Epithelial cell of prostate (primary cell): ENCODE results near the gene DENND6A.
"Not testable (repeated sequence)": the region's sequence is repeated elsewhere in the genome, so short reads cannot be mapped to it uniquely, and the experiment has no call there.

Experiments
- DNase-seq: peaks from one replicate; pipeline ENCODE4 v3.0.0-alpha.2; 2011; ENCODE audit warnings: low read depth, low spot score
- H3K27ac ChIP-seq: fragments of 450-650 bp; 2 replicates; pipeline ENCODE4 v1.5.1; 2017; ENCODE audit warnings: mild to moderate bottlenecking

Gene DENND6A, protein sequence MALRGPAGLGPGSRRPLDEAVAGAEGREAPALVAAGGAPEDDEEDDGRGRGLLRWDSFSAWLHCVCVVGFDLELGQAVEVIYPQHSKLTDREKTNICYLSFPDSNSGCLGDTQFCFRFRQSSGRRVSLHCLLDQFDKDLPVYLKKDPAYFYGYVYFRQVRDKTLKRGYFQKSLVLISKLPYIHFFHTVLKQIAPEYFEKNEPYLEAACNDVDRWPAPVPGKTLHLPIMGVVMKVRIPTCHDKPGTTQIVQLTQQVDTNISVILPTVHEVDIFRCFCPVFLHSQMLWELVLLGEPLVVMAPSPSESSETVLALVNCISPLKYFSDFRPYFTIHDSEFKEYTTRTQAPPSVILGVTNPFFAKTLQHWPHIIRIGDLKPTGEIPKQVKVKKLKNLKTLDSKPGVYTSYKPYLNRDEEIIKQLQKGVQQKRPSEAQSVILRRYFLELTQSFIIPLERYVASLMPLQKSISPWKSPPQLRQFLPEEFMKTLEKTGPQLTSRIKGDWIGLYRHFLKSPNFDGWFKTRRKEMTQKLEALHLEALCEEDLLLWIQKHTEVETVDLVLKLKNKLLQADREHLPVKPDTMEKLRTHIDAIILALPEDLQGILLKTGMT

DNA sequence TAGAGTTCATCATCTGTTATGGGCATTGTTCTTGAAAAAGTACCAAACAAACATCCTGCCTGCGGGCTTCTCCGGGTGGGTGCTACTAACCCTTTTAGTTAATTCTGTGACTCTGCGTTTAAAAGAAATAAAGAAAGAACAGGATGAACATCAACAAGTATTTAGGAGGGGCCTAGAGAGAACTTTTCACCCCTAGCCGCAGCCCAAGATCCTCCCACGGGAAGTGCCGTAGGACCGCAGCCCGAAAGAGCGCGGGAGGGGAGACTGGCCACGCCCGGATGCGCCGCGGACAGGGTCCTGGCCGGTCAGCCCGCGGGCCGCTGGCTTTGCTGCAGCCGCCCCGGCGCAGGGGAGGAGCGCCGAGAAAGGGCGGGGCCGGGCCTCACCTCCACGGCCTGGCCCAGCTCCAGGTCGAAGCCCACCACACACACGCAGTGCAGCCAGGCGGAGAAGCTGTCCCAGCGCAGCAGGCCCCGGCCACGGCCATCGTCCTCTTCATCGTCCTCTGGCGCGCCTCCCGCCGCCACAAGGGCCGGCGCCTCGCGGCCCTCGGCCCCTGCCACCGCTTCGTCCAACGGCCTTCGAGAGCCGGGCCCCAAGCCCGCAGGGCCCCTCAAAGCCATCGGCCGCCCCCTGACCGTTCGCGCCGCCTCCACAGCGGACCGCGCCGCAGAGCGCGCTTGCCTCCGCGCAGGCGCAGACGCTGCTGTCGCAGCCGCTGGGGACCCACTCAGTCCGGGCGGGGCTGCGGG is at the start of gene DENND6A:
DENND6A (minus strand) TSS at position 682 of the 752 bp plus-strand sequence; CDS start at position 623, 59 bp downstream.
- H3K27ac ChIP-seq = peak within 1 kb of the TSS; percentile 94
- DNase-seq = peak; percentile 27

DNA sequence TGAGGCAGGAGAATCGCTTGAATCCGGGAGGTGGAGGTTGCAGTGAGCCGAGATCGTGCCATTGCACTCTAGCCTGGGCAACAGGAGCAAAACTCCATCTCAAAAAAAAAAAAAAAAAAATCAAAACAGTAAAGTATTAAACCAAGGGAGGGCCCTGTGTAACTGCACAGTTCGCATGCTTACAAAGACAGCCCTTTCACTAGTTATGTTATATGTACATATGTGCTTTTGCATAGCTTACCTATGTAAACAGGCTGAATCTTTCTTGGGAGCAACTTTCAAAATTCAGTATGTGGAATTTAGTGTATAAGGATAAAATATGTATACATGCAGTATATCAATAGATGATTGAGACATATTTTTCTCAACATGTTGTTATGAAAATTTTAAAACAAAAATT is 47.1 kb upstream of the DENND6A start:
- H3K27ac ChIP-seq = no peak overlapping the region
- no peak for DNase-seq

DNA sequence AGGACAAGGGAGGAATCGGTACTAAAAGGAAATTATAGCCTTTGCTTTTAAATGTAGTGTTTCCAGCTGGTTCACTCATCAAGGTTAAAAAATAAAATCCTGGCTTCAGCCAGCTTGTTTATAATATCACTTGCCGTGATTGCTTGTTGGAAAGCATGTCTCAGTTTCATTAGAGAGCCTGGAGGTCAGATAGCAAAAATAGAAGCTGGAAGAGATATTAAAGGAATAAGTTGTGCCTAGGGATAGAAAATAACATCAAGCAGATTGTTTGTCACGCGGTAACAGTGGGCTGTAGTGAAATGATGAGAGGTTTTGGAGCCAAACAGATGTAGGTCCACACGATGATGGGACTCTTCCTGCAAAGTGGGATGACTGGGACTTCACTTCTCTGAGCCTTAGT is 45.5 kb upstream of the DENND6A start:
- no peak overlapping the region for H3K27ac ChIP-seq
- DNase-seq = no peak

DNA sequence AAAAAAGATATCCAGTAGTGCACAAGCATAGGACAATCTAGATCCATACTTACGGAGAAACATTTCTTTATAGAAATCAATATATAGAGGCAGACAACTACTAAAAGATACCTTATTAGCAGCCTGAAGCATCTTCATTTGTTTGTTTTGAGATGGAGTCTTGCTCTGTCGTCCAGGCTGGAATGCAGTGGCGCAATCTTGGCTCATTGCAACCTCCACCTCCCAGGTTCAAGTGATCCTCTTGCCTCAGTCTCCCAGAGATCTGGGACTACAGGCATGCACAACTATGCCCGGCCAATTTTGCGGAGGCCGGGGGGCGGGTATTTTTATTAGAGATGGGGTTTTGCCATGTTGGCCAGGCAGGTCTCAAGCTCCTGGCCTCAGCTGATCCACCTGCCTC is 45.0 kb upstream of the DENND6A start:
- no peak overlapping the region for H3K27ac ChIP-seq
- no peak for DNase-seq

DNA sequence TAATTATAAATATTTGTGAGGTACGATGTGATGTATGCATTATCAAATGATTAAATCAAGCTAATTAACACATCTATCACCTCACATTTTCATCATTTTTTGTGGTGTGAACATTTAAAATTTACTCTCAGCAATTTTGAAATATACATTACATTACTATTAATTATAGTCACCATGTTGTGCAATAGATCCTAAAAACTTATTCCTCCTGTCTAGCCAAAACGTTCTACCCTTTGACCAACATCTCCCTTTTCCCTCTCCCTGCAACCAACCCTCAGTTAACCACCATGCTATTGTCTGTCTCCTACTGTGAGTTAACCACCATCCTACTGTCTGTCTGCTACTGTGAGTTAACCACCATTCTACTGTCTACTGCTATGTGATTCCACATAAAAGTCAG is 42.5 kb upstream of the DENND6A start:
- peak overlapping the region; percentile 68 for H3K27ac ChIP-seq
- DNase-seq = no peak

DNA sequence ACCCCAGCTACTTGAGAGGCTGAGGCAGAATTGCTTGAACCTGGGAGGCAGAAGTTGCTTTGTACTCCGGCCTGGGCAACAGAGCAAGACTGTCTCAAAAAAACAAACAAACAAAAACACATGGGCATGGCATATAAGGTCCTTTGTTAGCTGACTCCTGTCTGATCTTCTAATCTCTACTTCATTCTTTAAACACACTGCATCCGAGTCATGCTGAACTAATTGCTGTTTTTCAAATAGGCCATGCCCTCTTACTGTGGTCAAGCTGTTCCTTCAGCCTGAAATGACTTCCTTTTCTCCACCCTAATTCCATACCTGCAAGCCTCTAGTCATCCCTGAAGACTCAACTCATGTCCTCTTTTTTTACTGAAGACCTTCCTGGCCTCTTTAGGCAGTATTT is 40.9 kb upstream of the DENND6A start:
- DNase-seq = no peak
- peak overlapping the region; percentile 68 for H3K27ac ChIP-seq

DNA sequence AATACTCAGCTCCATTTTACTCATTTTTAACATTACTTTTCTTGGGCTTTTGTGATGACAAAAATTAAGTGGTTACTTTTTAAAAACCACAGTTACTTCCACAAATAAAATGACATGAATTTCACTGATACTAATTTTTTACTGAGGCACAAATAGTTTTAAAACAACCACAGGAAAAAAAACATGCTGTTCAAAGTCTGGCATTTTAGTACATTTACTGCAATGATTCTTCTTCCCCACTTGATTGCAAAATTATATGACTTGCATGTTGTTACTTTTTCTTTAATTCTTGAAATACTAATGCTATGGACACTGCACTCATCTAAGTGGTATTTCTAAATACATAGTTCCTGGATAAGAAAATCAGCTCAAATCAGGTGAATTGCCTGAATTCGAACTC is 38.4 kb upstream of the DENND6A start:
- H3K27ac ChIP-seq = no peak overlapping the region
- no peak for DNase-seq

DNA sequence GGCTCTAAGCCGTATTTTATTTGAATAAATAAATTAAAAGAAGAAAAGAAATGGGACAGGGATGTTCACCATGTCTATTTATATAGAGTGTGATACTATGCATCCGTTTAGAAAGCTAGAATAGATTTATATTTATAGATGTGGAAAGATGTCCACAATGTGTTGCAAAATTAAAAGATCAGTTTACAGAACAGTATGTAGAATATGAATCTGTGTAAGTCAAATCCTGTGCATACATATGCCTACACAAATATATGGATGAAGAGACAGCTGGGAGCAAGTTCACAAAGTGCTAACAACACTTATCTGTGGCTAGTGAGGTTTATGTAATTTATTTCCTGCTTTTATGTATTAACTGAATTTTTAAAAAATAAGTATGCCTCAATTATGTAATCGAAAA is 37.8 kb upstream of the DENND6A start:
- DNase-seq = no peak
- no peak overlapping the region for H3K27ac ChIP-seq

DNA sequence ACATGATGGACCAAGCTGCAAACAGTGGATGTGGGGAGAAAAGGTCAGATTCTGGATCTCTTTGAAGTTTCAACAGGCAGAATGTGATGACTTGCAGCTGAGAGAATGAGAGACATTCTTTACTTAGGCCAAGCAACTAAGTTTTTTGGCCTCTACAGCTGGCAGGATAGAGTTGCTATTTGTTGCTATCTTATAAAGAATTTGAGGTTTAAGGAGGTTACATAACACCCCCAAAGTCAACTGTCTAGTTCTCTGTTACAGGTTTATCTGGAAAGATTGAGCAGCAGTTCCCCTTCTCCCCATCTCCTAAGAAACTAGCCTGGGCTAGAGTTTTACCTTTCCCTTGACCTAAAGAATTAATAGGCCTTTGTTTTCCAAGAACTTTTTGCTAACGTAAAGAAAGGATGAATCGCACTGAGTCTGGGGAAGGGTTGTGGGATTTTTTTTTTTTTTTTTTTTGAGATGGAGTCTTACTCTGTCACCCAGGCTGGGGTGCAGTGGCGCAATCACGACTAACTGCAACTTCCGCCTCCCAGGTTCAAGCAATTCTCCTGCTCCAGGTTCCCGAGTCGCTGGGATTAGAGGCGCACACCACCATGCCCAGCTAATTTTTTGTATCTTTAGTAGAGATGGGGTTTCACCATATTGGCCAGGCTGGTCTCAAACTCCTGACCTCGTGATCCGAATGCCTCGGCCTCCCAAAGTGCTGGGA is 36.6 kb upstream of the DENND6A start:
- no peak for DNase-seq
- no peak overlapping the region for H3K27ac ChIP-seq

DNA sequence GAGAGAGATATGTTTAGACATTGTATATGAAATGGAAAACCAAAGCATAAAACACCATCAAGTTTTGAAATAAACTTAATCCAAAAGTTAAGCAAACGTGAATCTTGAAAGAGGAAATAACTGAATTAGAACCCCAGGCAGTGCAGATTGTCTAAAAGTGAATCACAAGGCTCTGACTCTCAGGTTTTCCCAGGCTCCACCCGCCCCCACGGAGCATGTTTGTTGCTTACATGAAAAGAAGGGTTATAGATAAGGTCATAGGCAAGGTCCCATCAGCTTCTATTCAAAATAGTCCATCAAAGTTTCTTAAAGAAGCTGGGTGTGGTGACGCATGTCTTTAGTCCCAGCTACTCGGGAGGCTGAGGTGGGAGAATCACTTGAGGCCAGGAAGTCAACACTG is 34.2 kb upstream of the DENND6A start:
- H3K27ac ChIP-seq = peak overlapping the region; percentile 56
- no peak for DNase-seq

DNA sequence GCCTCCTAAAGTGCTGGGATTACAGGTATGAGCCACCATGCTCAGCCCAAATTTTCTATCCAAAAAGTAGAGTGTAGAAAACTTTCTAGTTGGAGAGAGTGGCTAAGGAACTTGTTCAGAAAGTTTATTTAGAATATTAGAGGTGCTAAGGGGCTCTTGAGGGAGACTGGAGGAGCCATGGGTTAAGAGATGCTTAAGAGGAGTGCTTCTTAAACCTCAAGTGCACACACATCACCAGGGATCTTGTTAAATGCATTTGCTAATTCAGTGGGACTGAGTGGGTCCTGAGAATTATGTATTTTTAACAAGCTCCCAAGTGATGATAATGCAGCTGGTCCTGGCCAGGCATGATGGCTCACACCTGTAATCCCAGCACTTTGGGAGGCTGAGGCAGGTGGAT is 33.5 kb upstream of the DENND6A start:
- H3K27ac ChIP-seq = peak overlapping the region; percentile 56
- DNase-seq = no peak

DNA sequence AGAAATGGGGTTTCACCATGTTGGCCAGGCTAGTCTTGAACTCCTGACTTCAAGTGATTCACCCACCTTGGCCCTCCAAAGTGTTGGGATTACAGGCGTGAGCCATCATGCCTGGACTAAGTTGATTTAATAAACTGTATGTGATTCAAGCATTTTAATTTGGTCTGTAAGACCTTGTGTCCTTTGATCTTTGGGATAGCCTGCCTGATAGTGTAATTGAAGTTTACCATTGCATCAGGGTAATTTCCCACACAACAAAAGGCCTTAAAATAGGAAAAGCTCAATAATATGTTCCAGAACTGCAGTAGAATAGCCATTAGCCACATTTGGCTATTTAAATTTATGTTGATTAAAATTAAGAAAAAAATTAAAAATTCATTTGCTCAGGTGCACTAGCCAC is 25.2 kb upstream of the DENND6A start:
- no peak for DNase-seq
- H3K27ac ChIP-seq = no peak overlapping the region

DNA sequence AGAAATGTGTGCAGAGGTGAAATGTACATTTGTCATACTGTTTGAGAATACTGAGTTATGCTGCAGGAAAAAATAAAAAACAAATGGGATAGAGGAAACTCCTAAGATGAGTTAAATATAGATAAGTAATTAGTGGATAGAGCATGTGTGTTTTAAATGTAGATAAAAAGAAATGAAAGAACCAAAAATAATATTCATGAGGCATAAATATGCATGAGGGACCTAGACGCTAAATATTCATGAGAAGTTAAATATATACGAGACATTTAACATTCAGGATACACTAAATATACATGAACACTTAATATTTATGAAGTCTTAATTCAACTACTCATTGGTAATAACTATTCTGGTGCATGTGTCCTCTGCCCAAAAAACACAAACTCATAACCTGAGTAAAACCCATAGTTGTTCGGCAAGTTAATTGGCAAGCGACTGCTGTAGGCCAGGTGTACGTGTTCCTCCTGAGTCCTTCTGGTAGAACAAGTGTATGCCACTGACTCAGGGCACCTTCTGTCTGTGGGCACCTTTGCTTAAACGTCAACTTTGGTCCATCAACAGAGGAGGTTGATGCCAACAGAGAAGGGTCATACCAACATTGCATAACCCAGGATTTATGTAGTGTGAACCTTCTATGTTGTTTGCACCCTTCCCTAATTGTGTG is 24.5 kb upstream of the DENND6A start:
- no peak for DNase-seq
- no peak overlapping the region for H3K27ac ChIP-seq

DNA sequence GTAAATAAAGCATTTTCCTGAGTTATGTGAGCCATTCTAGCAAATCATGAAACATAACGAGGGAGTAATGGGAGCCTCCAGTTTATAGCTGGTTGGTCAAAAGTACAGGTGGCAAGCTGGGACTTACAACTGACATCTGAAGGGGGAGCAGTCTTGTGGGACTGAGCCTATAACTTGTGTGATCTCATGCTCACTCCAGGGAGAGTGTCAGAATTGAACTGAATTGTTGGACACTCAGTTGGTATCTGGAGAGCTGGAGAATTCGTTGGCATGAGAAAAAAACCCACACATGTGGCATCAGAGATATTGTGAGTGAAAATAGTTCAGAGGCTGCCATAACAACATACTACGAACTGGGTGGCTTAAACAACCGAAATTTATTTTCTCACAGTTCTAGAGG is 22.8 kb upstream of the DENND6A start:
- DNase-seq = no peak
- H3K27ac ChIP-seq = no peak overlapping the region

DNA sequence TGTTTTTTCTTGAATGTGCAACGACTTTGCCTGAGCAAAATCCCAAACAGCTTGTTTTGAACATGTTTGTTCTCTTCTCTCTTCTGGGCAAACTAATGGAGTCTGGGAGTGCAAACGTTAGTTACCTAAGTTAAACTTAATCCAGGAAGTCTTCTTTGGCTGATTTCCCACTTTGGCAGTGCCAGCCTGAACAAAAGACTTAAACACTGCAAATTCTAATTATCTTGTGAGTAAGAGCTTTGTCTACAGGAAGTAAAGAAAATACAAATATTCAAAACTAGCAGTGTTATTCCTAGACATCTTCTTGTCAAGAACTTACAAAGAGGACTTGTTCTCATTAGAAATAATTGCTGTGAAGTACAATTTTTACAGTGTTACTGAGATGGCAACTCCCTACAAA is 16.7 kb upstream of the DENND6A start:
- DNase-seq = no peak
- peak overlapping the region; percentile 82 for H3K27ac ChIP-seq

DNA sequence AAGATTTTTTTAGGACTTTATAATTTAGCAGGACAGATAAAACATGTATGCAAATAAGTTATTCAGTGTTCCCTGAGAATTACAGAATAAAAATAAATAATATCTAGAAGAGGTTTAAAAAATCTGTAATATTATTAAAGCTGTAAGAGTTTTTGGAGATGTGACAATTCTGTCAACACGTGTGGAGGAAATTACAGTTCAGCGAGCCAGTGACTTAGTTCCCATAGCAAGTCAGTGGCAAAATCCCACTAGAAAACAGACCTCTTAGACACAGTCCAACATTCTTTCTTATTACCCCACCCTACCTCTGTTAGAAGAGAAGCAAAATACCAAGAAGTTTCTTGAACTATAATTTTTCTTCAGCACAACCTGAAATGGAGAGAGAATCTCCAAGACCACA is 16.2 kb upstream of the DENND6A start:
- H3K27ac ChIP-seq = peak overlapping the region; percentile 82
- no peak for DNase-seq

DNA sequence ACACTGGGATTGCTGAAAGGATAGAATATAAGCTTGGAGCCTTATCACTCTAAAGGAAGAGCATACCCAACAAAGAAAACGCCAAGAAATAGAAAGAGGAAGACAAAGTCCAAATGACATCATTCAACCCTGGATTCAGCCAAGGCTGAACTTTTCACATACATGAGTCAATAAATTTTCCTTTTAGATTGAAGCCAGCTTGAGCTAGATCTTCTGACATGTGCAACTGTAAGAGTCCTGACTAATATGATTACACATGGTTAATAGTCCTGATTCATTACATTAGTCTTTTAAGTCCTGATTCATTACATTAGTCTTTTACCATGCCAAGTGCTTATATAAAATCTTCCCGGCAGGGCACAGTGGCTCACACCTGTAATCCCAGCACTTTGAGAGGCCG is 13.6 kb upstream of the DENND6A start:
- H3K27ac ChIP-seq = peak overlapping the region; percentile 83
- peak; percentile 98 for DNase-seq

DNA sequence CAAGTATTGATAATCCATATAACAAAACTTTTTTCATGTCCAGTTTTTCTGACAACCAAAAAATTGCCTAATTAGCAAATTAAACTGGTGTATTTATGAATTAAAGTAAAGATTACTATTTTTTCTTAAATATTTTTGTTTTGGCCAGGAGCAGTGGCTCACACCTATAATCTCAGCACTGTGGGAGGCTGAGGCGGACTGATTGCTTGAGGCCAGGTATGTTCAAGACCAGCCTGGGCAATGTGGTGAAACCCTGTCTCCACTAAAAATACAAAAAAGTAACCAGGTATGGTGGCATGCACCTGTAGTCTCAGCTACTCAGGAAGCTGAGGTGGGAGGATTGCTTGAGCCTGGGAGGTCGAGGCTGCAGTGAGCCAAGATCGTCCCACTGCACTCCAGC is 12.5 kb upstream of the DENND6A start:
- DNase-seq = not testable (repeated sequence)
- peak overlapping the region; percentile 83 for H3K27ac ChIP-seq

DNA sequence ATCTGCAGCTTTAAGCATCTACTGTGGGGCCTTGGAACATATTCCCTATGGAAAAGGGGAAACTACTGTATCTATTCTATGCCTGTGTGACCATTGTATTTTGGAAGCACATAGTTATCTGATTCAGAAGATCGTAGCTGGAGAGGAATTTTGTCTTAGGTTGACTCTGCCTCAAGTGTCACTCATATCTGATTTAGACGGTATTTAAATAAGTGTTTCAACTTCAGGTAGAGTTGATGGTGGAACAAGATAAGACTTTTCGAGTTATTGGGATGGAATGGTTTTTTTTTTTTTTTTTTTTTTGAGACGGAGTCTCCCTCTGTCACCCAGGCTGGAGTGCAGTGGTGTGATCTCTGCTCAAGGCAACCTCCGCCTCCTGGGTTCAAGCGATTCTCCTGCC is 8.9 kb upstream of the DENND6A start:
- no peak overlapping the region for H3K27ac ChIP-seq
- DNase-seq = no peak

DNA sequence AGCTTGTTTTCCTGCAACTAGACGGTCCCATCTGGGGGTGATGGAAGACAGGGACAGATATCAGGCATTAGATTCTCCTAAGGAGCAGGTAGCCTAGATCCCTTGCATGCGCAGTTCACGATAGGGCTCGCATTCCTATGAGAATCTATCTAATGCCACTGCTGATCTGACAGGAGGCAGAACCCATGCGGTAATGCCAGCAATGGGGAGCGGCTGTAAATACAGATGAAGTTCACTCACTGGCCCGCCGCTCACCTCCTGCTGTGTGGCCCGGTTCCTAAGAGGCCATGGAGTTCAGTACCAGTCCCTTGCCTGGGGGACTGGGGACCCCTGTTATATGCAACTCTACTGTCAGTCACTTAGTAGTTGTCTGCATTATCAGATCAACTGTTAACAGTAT is 7.9 kb upstream of the DENND6A start:
- DNase-seq = no peak

More for the DNA sequence above, 7.9 kb upstream of the DENND6A start:
- H3K27ac ChIP-seq = no peak overlapping the region
